ENCODE data around the gene ZNF683.
"Not testable (repeated sequence)": the region's sequence is repeated elsewhere in the genome, so short reads cannot be mapped to it uniquely, and the experiment has no call there.

ZNF683 gene

GRCh38 chr1:26384076-26384475 is 11.5 kb upstream of the ZNF683 start:
- no peak for DNase-seq

GRCh38 chr1:26378879-26379251 is 6.3 kb upstream of the ZNF683 start:
- no peak for DNase-seq

GRCh38 chr1:26378088-26378878 is 5.7 kb upstream of the ZNF683 start:
- no peak for DNase-seq

GRCh38 chr1:26376050-26376449 is 3.5 kb upstream of the ZNF683 start:
- no peak for DNase-seq

- no peak for DNase-seq
Measured at GRCh38 chr1:26375081-26375480, 2.5 kb upstream of the ZNF683 start.

- DNase-seq, result not testable (repeated sequence)
Measured at GRCh38 chr1:26374361-26374760, 1.8 kb upstream of the ZNF683 start.

GRCh38 chr1:26373789-26374188 is 1.2 kb upstream of the ZNF683 start:
- DNase-seq, result no peak

GRCh38 chr1:26373281-26373680 is 731 bp upstream of the ZNF683 start:
- DNase-seq, result no peak

- DNase-seq, result no peak
Measured at GRCh38 chr1:26372039-26372438, 511 bp downstream of the ZNF683 start.

- no peak for DNase-seq
Measured at GRCh38 chr1:26370591-26371382, 1.8 kb downstream of the ZNF683 start.

GRCh38 chr1:26368486-26368885 is 4.1 kb downstream of the ZNF683 start:
- no peak for DNase-seq

GRCh38 chr1:26368006-26368405 is 4.5 kb downstream of the ZNF683 start:
- no peak for DNase-seq

GRCh38 chr1:26367441-26367840 is 5.1 kb downstream of the ZNF683 start:
- no peak for DNase-seq

GRCh38 chr1:26364956-26365355 is 7.6 kb downstream of the ZNF683 start:
- no peak for DNase-seq

- DNase-seq, result peak; percentile 24 to 69
Measured at GRCh38 chr1:26363549-26364448, 8.8 kb downstream of the ZNF683 start.

GRCh38 chr1:26362331-26362730 is 10.2 kb downstream of the ZNF683 start:
- no peak for DNase-seq

- no peak for DNase-seq
Measured at GRCh38 chr1:26361605-26362122, 10.9 kb downstream of the ZNF683 start.

GRCh38 chr1:26360807-26361604 is 11.5 kb downstream of the ZNF683 start:
- DNase-seq, result no peak

GRCh38 chr1:26359981-26360806 is 12.4 kb downstream of the ZNF683 start:
- no peak for DNase-seq

- peak in 1 of 2 experiments; percentile 30 for DNase-seq
Measured at GRCh38 chr1:26358411-26359384, 13.9 kb downstream of the ZNF683 start.
